ENCODE results near the gene PSMB4.

PSMB4 gene

GRCh38 chr1:151362308-151363155, 36.8 kb upstream of the PSMB4 start:
- Histone ChIP-seq H3K4me3 (ENCODE audit: severe bottlenecking) (no peak overlapping the region), H3K9me3 (ENCODE audit: severe bottlenecking) (peaks cover 8% of the 10 kb centered on the region), H3K36me3 (ENCODE audit: low read depth) (no peaks in the 10 kb centered on the region), H3K4me1 (ENCODE audit: insufficient read depth, poor library complexity, severe bottlenecking) (no peaks in the 10 kb centered on the region), H3K27me3 (ENCODE audit: insufficient read depth, poor library complexity, severe bottlenecking) (no peaks in the 10 kb centered on the region), H3K27ac (ENCODE audit: poor library complexity, severe bottlenecking) (no peak overlapping the region)
- TF ChIP-seq, protein P1, sequence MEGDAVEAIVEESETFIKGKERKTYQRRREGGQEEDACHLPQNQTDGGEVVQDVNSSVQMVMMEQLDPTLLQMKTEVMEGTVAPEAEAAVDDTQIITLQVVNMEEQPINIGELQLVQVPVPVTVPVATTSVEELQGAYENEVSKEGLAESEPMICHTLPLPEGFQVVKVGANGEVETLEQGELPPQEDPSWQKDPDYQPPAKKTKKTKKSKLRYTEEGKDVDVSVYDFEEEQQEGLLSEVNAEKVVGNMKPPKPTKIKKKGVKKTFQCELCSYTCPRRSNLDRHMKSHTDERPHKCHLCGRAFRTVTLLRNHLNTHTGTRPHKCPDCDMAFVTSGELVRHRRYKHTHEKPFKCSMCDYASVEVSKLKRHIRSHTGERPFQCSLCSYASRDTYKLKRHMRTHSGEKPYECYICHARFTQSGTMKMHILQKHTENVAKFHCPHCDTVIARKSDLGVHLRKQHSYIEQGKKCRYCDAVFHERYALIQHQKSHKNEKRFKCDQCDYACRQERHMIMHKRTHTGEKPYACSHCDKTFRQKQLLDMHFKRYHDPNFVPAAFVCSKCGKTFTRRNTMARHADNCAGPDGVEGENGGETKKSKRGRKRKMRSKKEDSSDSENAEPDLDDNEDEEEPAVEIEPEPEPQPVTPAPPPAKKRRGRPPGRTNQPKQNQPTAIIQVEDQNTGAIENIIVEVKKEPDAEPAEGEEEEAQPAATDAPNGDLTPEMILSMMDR (IDR thresholded peaks at IDR 0.05; ENCODE audit: poor library complexity, severe bottlenecking) = no peak
- ATAC-seq (ENCODE audit: low read depth) (no peak), DNase-seq (ENCODE audit: low spot score) (no peak)

DNA sequence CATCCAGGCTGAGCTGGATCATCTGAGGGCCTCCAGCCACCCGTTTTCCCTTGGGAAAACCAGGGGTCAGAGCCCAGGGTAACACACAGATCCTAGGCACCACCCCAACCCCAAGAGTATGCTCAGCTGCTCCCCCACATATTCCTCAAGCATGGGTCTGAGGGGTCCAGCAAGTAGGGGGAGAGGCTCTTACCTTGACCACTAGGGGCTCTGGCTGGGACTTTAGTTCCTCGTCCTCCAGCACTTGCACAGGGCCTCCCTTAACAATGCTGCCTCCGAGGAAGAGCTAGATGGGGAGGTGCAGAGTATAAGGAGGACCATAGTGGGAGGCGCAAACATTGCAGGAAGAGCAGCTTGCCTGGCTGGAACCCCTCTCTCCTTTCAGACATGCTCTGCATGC, 34.4 kb upstream of the PSMB4 start:
- TF ChIP-seq, protein P1 (IDR thresholded peaks at IDR 0.05; ENCODE audit: poor library complexity, severe bottlenecking) = no peak
- H3K4me1 ChIP-seq (ENCODE audit: insufficient read depth, poor library complexity, severe bottlenecking) = no peaks in the 10 kb centered on the region
- DNase-seq (ENCODE audit: low spot score) (no peak), ATAC-seq (ENCODE audit: low read depth) (no peak)
- no peaks in the 10 kb centered on the region for H3K36me3 ChIP-seq (ENCODE audit: low read depth)
- H3K27ac ChIP-seq (ENCODE audit: poor library complexity, severe bottlenecking) = no peak overlapping the region
- H3K27me3 ChIP-seq (ENCODE audit: insufficient read depth, poor library complexity, severe bottlenecking) = no peaks in the 10 kb centered on the region
- H3K9me3 ChIP-seq (ENCODE audit: severe bottlenecking) = peaks cover 8% of the 10 kb centered on the region
- no peak overlapping the region for H3K4me3 ChIP-seq (ENCODE audit: severe bottlenecking)

DNA sequence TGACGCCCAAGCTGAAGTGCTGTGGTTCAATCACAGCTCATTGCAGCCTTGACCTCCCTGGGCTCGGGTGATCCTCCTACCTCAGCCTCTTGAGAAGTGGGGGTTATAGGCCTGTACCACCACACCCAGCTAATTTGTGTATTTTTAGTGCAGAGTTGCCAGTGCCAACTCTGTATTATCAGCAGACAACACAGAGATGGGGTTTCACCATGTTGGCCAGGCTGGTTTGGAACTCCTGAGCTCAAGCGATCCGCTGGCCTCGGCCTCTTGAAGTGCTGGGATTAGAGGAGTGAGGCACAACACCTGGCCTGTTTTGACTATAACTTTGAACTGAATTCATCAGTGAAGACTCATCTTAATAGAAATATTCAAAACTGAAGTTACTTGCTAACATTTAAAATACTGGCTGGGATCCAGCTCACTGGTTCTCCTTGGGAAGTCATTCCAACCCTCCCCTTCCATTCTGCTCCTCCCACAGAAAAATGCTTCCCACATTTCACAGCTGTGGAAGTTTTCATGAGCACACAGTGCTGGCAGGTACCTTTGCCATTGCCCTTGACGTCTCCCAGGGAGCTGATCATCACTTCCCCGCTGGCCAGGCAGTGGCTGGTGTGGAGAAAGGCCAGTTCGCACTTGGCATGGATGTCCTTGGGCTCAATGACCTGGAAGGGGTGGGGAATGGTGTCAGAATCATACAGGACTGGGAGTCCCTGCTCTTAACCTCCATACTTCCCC, 31.5 kb upstream of the PSMB4 start:
- no peaks in the 10 kb centered on the region for H3K36me3 ChIP-seq (ENCODE audit: low read depth)
- DNase-seq (ENCODE audit: low spot score) = no peak
- peaks cover under 1% of the 10 kb centered on the region for H3K9me3 ChIP-seq (ENCODE audit: severe bottlenecking)
- TF ChIP-seq, protein P1 (IDR thresholded peaks at IDR 0.05; ENCODE audit: poor library complexity, severe bottlenecking) = no peak
- H3K4me3 ChIP-seq (ENCODE audit: severe bottlenecking) = no peak overlapping the region
- H3K27me3 ChIP-seq (ENCODE audit: insufficient read depth, poor library complexity, severe bottlenecking) = no peaks in the 10 kb centered on the region
- no peaks in the 10 kb centered on the region for H3K4me1 ChIP-seq (ENCODE audit: insufficient read depth, poor library complexity, severe bottlenecking)
- no peak for ATAC-seq (ENCODE audit: low read depth)
- H3K27ac ChIP-seq (ENCODE audit: poor library complexity, severe bottlenecking) = no peak overlapping the region

- H3K27me3 ChIP-seq (ENCODE audit: insufficient read depth, poor library complexity, severe bottlenecking) = no peaks in the 10 kb centered on the region
- H3K27ac ChIP-seq (ENCODE audit: poor library complexity, severe bottlenecking) = no peak overlapping the region
These were observed 30.7 kb upstream of the PSMB4 start for GRCh38 chr1:151368393-151369301.

More at GRCh38 chr1:151368393-151369301, 30.7 kb upstream of the PSMB4 start:
- no peaks in the 10 kb centered on the region for H3K4me1 ChIP-seq (ENCODE audit: insufficient read depth, poor library complexity, severe bottlenecking)
- no peak for ATAC-seq (ENCODE audit: low read depth)
- DNase-seq (ENCODE audit: low spot score) = no peak
- H3K4me3 ChIP-seq (ENCODE audit: severe bottlenecking) = no peak overlapping the region
- no peaks in the 10 kb centered on the region for H3K9me3 ChIP-seq (ENCODE audit: severe bottlenecking)
- TF ChIP-seq, protein P1 (IDR thresholded peaks at IDR 0.05; ENCODE audit: poor library complexity, severe bottlenecking) = no peak
- no peaks in the 10 kb centered on the region for H3K36me3 ChIP-seq (ENCODE audit: low read depth)

Data from RWPE2 (cell line).